Superior temporal gyrus (tissue), 1 donor: ENCODE results near the gene PHC2.
A peak's percentile ranks its signal among the peaks of the same experiment; 100 is the strongest.

Source experiments
- DNase-seq: peaks from one replicate; pipeline ENCODE4 v3.0.0-alpha.2; 2016; ENCODE audit errors: extremely low spot score

PHC2 gene

GRCh38 chr1:33446590-33446989 lies 15.7 kb upstream of the PHC2 start:
- no peak for DNase-seq

- DNase-seq, result no peak
Measured at GRCh38 chr1:33445108-33445507, 14.2 kb upstream of the PHC2 start.

GRCh38 chr1:33443705-33444180 lies 12.8 kb upstream of the PHC2 start:
- DNase-seq, result no peak

- DNase-seq, result peak; percentile 26
Measured at GRCh38 chr1:33443080-33443704, 12.3 kb upstream of the PHC2 start.

- no peak for DNase-seq
Measured at GRCh38 chr1:33442141-33442540, 11.2 kb upstream of the PHC2 start.

- DNase-seq, result no peak
Measured at GRCh38 chr1:33441088-33441745, 10.3 kb upstream of the PHC2 start.

- DNase-seq, result no peak
Measured at GRCh38 chr1:33439662-33440061, 8.8 kb upstream of the PHC2 start.

- no peak for DNase-seq
Measured at GRCh38 chr1:33438364-33439160, 7.7 kb upstream of the PHC2 start.

- peak; percentile 60 for DNase-seq
Measured at GRCh38 chr1:33436557-33437285, 5.8 kb upstream of the PHC2 start.

GRCh38 chr1:33435096-33435820 lies 4.4 kb upstream of the PHC2 start:
- peak; percentile 57 for DNase-seq

- no peak for DNase-seq
Measured at GRCh38 chr1:33434363-33434750, 3.5 kb upstream of the PHC2 start.

- DNase-seq, result peak; percentile 13
Measured at GRCh38 chr1:33433509-33434362, 2.8 kb upstream of the PHC2 start.

GRCh38 chr1:33429856-33430691 lies 821 bp downstream of the PHC2 start:
- peak; percentile 23 for DNase-seq

GRCh38 chr1:33429332-33429731 lies 1.6 kb downstream of the PHC2 start:
- DNase-seq, result no peak

- no peak for DNase-seq
Measured at GRCh38 chr1:33428661-33429060, 2.2 kb downstream of the PHC2 start.

GRCh38 chr1:33426916-33427315 lies 4.0 kb downstream of the PHC2 start:
- no peak for DNase-seq

GRCh38 chr1:33425900-33426299 lies 5.0 kb downstream of the PHC2 start:
- DNase-seq, result no peak

- no peak for DNase-seq
Measured at GRCh38 chr1:33424610-33425009, 6.3 kb downstream of the PHC2 start.

- no peak for DNase-seq
Measured at GRCh38 chr1:33424205-33424604, 6.7 kb downstream of the PHC2 start.
